Dermis microvascular lymphatic vessel endothelial cell (primary cell): Measurements from ENCODE around the gene GREB1. TPM values are rescaled to one million over a fixed set of nuclear protein-coding genes. Genes with fewer than 3 reads are reported as not detected.
"Not testable (repeated sequence)": the region's sequence is repeated elsewhere in the genome, so short reads cannot be mapped to it uniquely, and the experiment has no call there.

Experiments
- DNase-seq, 2 donors: peaks; one replicate each; pipeline versions ENCODE4 v3.0.0 to v3.0.0-alpha.2; 2010; ENCODE audit warnings: low read depth in 2 of 2
- total RNA-seq: library from RNA; depleted of rRNA; stranded (reverse); fragments of >200 nt; gene quantifications from 2 replicates; pipeline ENCODE4 v1.2.1, GENCODE V29; 2014

GREB1 gene
- total RNA-seq, 1 donor from 2014 or later = 0.26 TPM

GRCh38 chr2:11659851-11660250, 126.0 kb downstream of the GREB1 start:
- no peak for DNase-seq

GRCh38 chr2:11660396-11660795, 126.6 kb downstream of the GREB1 start:
- not testable (repeated sequence) for DNase-seq

DNA sequence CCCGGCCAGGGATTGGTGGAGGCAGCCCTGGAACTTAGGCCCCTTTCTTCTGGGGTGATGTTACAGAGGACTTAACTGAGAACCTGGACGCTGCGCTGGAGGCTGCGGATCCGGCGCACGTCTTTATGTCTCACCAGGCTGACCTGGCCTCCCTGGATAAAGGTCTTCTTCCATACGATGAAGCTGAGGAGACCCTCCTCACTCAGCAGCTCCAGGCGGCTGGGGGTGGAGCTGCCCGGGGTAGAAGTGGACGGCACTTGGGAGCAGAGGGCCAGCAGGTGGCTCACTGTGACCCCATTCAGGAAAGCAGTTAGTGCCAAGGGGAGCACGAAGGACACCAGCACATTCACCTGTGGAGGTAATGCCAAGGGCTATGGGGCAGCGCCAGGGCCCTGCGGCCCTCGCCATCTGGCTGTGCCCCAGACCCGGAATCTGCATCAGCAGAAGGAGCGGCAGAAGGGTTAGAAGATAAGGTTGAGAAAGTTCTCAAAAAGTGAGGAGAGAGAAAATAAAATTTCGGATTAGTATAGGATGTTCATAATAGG, 128.1 kb downstream of the GREB1 start:
- no peak for DNase-seq

- DNase-seq = no peak
Observed at GRCh38 chr2:11662882-11663281, 129.0 kb downstream of the GREB1 start.

DNA sequence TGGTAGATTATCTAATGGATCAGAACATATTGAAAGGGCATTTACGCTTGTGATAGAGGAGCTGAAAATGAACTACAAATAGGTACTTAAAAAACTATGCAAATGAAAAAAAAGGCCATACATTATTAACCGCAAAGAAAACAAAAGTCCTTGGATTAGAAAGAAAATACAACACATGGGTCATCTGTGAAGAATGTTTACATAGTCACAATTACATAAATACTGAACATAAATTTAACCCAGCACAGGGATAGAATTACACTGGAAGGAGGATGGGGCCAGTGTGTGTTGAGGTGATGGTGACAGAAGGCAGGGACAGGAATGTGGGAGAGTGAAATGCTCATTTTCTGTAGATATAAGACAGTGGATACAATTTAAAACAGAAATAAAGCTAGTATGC, 129.6 kb downstream of the GREB1 start:
- DNase-seq = no peak

- DNase-seq = no peak
Observed at GRCh38 chr2:11665028-11665427, 131.2 kb downstream of the GREB1 start.

DNA sequence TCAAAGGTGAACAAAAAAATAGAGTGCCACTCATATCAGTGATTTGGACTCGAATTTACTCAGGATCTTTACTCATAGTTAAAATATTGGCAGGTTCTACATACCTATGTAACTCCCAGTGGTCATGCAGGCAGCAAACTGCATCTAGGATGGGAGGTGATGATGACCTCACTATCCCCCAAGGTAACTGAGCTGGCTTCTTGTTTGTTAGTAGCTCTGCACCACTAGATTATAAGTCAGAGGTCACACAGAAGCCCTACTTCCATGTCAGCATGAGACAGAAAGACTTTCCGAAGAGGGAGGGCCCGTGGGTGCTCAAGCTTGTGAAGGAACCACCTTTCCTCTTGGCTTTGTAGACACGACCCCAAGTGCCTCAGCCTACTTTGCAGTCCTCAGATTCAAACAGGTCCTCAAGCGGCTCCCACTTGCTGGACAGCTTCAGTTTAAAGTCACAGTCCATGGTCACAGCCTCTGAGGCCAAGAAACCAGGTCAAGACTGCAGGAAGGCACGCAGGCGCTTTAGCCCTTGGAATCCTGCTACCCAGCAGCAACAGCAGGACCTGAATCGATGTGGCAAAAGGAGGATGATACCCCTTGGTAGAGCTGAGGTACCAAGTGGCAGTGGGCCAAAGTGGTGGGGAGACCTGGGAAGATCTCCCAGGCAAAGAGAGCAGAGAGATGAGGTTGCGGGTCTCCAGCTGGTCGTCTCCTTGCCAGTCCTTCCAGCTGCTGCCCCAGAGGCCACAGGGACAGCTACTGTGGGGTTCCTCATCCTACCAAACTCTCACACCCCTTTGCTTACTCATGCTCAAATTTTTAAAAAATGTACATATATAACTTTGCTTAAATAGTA, 131.9 kb downstream of the GREB1 start:
- no peak for DNase-seq

- no peak for DNase-seq
Observed at GRCh38 chr2:11667194-11667593, 133.3 kb downstream of the GREB1 start.

DNA sequence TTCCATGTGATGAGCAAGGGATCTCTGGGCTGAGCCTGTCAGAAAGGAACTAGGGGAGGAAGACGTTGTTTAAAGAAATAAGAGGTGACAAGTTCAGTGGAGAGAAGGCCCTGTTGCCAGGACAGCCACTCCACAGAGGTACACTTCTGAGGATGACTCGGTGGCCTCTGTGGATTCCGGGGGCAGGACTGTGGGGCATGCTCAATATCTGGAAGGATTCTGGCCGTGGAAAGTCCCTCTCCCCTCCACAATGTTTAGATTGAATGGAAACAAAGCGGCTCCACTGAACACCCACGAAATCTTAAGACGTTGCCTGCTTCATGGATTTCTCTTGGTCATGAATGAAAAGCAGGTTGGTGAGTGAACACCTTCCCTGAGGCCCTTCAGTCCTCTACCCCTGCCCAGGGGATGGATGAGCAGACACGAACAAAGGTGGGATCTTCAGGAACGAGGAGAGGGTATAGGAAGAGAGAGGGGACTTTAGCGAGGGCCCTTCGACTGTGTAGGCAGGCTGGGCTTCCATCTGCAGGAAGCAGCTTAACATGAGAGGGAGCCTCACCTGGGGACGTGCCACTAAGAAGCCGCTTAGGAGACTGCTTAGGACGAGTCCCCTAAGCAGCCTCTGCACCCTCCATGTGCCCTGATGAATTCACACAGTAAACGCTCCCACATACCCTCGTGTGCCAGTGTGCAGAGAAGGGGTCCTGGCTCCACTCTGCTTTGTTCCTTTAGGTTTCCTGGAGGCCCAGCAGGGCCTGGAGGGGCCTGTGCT, 134.2 kb downstream of the GREB1 start:
- no peak for DNase-seq

GRCh38 chr2:11669454-11670291, 135.8 kb downstream of the GREB1 start, which contains the start of gene NTSR2:
TSS of gene NTSR2 (minus strand) at chr2:11670195. CDS start at chr2:11670129, 66 bp downstream.
- DNase-seq = peak in 1 of 2 donors; percentile 73

GRCh38 chr2:11672407-11672806, 138.6 kb downstream of the GREB1 start:
- no peak for DNase-seq

DNA sequence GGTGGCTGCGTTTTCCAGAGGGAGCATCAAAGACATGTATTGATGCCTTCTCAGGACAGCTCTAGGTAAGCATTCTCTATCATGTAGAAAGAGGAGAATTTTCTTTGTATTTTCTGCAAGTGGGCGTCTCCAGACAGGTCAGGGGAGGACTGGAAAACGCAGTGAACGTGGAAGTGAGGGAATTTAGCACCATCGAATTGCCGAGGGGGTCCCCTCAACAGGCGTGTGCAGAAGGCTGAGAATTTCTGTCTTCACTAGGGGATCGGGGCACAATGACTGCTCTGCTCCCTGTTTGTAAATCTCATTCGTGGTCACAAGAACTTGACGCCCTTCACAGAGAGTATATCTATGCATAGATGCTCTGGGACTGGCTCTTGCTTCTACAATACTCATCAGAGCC, 141.1 kb downstream of the GREB1 start:
- no peak for DNase-seq

DNA sequence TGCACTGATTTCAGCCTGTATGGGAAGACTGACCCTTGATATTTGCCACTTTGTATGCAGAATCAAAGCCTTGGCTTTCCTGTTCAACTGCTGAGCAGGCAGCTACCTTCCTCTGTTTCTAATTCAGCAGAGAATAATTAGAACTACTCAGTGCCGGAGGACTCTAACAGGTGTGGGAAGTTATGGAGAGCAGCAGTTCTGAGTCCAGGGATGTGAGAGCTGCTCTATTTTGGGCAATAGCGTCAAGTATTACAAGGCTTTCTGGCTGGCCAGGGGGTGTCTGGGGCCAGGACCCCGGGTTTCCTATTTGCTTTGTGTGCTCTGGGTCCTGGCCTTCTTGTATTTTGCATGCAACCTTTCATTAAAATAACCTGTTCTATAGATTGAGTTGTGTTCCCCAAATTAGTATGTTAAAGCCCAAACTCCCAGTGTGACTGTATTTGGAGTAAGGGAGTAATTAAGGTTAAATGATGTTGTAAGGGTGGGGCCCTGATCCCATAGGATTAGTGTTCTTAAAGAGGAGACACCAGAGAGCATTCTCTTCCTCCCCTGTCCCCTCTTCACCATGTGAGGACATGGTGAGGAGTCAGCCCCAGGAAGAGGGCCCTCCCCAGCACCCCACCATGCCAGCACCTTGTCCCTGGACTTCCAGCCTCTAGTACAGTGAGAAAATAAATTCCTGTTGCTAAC, 141.7 kb downstream of the GREB1 start:
- DNase-seq = no peak

DNA sequence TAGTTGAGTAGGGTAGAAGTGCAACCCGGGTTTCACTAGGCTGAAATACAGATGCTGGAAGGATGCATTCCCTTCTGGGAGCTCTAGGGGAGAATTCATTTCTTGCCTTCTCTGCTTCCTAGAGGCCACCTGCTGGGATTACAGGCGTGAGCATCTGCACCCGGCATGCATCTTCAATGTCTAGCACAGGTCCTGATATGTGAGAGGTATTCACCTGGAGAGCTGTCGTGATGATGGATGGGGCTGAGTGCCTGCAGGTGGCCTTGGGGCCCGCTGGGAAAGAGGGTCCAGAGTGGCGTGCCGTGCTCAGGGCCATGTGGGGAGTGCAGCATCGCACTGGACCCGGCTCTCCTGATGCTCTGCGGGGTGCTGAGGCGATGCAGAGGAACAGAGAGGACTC, 142.8 kb downstream of the GREB1 start:
- DNase-seq = no peak

DNA sequence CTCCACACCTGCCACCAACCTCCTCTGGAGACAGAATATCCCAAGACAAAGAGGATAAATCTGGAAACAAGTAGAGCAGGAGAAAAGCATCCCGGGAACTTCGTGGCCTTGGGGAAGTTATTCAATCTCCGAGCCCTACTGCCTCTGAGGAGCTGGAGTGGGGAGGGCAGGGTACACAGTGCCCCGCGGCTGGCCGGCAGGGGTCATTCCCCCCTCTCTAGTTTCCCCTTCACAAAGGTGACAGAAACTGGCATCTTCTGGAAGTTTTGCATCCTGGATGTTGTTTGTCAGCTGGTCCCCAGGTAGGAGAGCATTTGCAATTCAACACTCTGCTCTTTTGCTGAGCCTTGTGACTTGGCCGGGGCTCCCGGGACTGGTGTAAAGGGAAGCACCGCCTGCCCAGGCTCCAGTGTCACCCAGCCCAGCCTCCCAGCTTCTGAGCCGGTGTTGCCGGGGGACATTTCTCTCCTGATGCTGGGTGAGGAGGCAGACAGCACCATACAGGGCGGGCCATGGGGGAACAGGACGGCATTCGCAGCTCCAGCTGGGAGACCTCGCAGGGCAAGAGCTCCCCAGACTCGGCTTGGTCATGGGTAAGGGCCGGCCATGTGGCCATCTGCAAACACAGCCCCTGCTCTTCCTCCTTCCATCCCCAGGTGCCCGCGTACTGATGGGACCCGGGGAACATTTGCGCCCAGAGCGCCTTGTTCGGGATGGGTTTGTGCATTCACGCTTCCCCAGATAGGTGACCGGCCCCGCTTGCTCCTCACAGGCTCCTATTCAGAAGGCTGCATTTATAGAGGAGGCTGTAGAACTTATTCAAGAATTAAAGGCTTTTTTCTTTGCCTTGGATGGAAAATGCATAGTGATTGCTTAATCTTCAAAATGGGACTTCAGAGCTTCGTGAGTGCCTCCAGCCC, 143.6 kb downstream of the GREB1 start:
- DNase-seq = no peak

GRCh38 chr2:11678306-11678960, 144.6 kb downstream of the GREB1 start:
- no peak for DNase-seq

DNA sequence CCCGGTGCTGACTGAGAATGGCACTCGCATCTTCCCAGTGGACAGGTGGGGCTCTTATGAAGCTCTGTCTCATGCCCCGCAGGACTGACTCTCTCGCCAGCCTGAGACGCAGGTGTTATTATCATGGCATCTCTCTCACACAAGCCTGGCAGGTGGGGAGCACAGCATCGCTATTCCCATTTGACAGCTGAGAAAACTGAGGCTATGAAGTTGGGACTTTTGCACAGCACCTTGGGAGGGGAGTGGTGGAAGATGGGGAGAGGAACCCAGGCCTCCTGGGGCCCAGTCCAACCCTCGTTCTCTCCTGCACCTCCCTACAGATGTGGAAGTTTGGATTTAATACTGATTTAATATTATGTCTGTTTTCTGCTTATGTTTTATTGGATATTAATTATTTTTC, 145.2 kb downstream of the GREB1 start:
- no peak for DNase-seq

GRCh38 chr2:11679486-11680181, 145.8 kb downstream of the GREB1 start:
- DNase-seq = no peak
